Right renal pelvis (tissue), 4 donors: ENCODE data around the gene GSTT2. TPM values are rescaled to one million over a fixed set of nuclear protein-coding genes. Genes with fewer than 3 reads are reported as not detected.
A peak's percentile ranks its signal among the peaks of the same experiment; 100 is the strongest.

Experiments used
- DNase-seq, 4 donors: peaks; one replicate each; pipeline ENCODE4 v3.0.0-alpha.2; 2013; ENCODE audit warnings: low read depth in 4 of 4, low spot score in 3 of 4, missing footprints in 1 of 4
- polyA plus RNA-seq, 4 donors: library from polyadenylated mRNA; unstranded; fragments of 120-200 nt; gene quantifications; one replicate each; pipeline ENCODE4 v1.2.1, GENCODE V29; 2013; ENCODE audit not compliant: insufficient read length in 4 of 4

GSTT2 gene
- polyA plus RNA-seq, 4 donors: 0.61 to 2.6 (median 1.3) TPM

- no peak for DNase-seq
Observed at GRCh38 chr22:24007253-24008021, 27.5 kb downstream of the GSTT2 start.

- DNase-seq: no peak
Observed at GRCh38 chr22:24008022-24008283, 28.0 kb downstream of the GSTT2 start.

GRCh38 chr22:24008381-24009226, 28.7 kb downstream of the GSTT2 start:
- DNase-seq: no peak

- no peak for DNase-seq
Observed at GRCh38 chr22:24009227-24010017, 29.5 kb downstream of the GSTT2 start.

GRCh38 chr22:24010018-24010391, 30.1 kb downstream of the GSTT2 start:
- DNase-seq: no peak

- peak in 1 of 4 donors; percentile 13 for DNase-seq
Observed at GRCh38 chr22:24011735-24012068, 31.8 kb downstream of the GSTT2 start.

GRCh38 chr22:24016156-24016555, 36.2 kb downstream of the GSTT2 start:
- no peak for DNase-seq

GRCh38 chr22:24021304-24021703, 41.4 kb downstream of the GSTT2 start:
- DNase-seq: no peak

- no peak for DNase-seq
Observed at GRCh38 chr22:24023204-24023789, 43.4 kb downstream of the GSTT2 start.

GRCh38 chr22:24024354-24024753, 44.4 kb downstream of the GSTT2 start:
- no peak for DNase-seq

GRCh38 chr22:24025475-24025874, 45.5 kb downstream of the GSTT2 start:
- DNase-seq: no peak

- no peak for DNase-seq
Observed at GRCh38 chr22:24026056-24026455, 46.1 kb downstream of the GSTT2 start.

GRCh38 chr22:24026733-24027132, 46.8 kb downstream of the GSTT2 start:
- no peak for DNase-seq

GRCh38 chr22:24027389-24027975, 47.5 kb downstream of the GSTT2 start:
- DNase-seq: no peak

GRCh38 chr22:24027991-24028390, 48.1 kb downstream of the GSTT2 start:
- no peak for DNase-seq

- no peak for DNase-seq
Observed at GRCh38 chr22:24028533-24028932, 48.6 kb downstream of the GSTT2 start.

- no peak for DNase-seq
Observed at GRCh38 chr22:24029304-24029703, 49.4 kb downstream of the GSTT2 start.

GRCh38 chr22:24030186-24030702, 50.3 kb downstream of the GSTT2 start:
- no peak for DNase-seq
